Suprapubic skin (tissue), 4 donors: ENCODE measurements around the gene PPP1R9B. TPM values are rescaled to one million over a fixed set of nuclear protein-coding genes. Genes with fewer than 3 reads are reported as not detected.

Experiments
- DNase-seq, 2 donors: peaks; one replicate each; pipeline ENCODE4 v3.0.0-alpha.2; 2019; ENCODE audit warnings: low spot score in 2 of 2
- H3K27ac ChIP-seq: fragments of 200-600 bp; sonication (generic); one replicate; pipeline ENCODE4 v1.5.1; 2019
- H3K27me3 ChIP-seq: fragments of 200-600 bp; sonication (generic); one replicate; pipeline ENCODE4 v1.5.1; 2019
- H3K36me3 ChIP-seq: fragments of 200-600 bp; sonication (generic); one replicate; pipeline ENCODE4 v1.5.1; 2019
- H3K4me1 ChIP-seq: fragments of 200-600 bp; sonication (generic); one replicate; pipeline ENCODE4 v1.5.1; 2019
- H3K4me3 ChIP-seq: fragments of 200-600 bp; sonication (generic); one replicate; pipeline ENCODE4 v1.5.1; 2019; ENCODE audit warnings: mild to moderate bottlenecking
- H3K9me3 ChIP-seq: fragments of 200-600 bp; sonication (generic); one replicate; pipeline ENCODE4 v1.5.1; 2019
- CTCF ChIP-seq, 2 donors: fragments of 200-600 bp in 1 of 2; fragments of 450-650 bp in 1 of 2; sonication (generic) in 1 of 2; IDR thresholded peaks; one replicate each; pipeline ENCODE4 v1.5.1; 2016 to 2019; ENCODE audit warnings: antibody characterized with exemption in 2 of 2, mild to moderate bottlenecking in 1 of 2, moderate library complexity in 1 of 2
- EP300 ChIP-seq: sonication (generic); formaldehyde crosslinking; IDR thresholded peaks from one replicate; pipeline ENCODE4 v1.6.1; 2017; ENCODE audit warnings: antibody characterized with exemption
- POLR2A ChIP-seq, 2 donors: fragments of 450-650 bp; IDR thresholded peaks; one replicate each; pipeline ENCODE4 v1.6.1; 2017; ENCODE audit warnings: antibody characterized with exemption in 2 of 2, mild to moderate bottlenecking in 2 of 2, moderate library complexity in 2 of 2
- POLR2AphosphoS5 ChIP-seq, 3 donors: sonication (generic); formaldehyde crosslinking; IDR thresholded peaks; one replicate each; pipeline ENCODE4 v1.6.1; 2017; ENCODE audit warnings: antibody characterized with exemption in 3 of 3
- WGBS: methylation state at CpG from one replicate; pipeline ENCODE4 v1.1.5; 2018; 5-methylcytosine and 5-hydroxymethylcytosine counted together
- total RNA-seq, 4 donors: library from RNA; depleted of rRNA; stranded (reverse); fragments of >200 nt; gene quantifications; one replicate each; pipeline ENCODE4 v1.1.0, GENCODE V29; 2016

Gene PPP1R9B
- total RNA-seq, 4 donors from 2014 or later = 21.5 to 26.2 (median 23.7) TPM

- H3K4me1 ChIP-seq = peaks cover 24% of the 10 kb centered on the region
- no peak overlapping the region for H3K4me3 ChIP-seq
- no peak for DNase-seq
- TF ChIP-seq EP300 (no peak), POLR2AphosphoS5 (IDR thresholded peaks at IDR 0.05) (no peak), CTCF (IDR thresholded peaks at IDR 0.05) (no peak), POLR2A (IDR thresholded peaks at IDR 0.05) (no peak)
- no peak overlapping the region for H3K27ac ChIP-seq
- peaks cover 61% of the 10 kb centered on the region for H3K36me3 ChIP-seq
- WGBS = 95% methylated on average over 10 of the region's 10 CpGs
- no peaks in the 10 kb centered on the region for H3K27me3 ChIP-seq
- no peaks in the 10 kb centered on the region for H3K9me3 ChIP-seq
These were observed 42.6 kb downstream of the PPP1R9B start for GRCh38 chr17:50107790-50108414.

GRCh38 chr17:50106393-50107131 is 43.9 kb downstream of the PPP1R9B start:
- DNase-seq = no peak
- no peaks in the 10 kb centered on the region for H3K27me3 ChIP-seq
- H3K27ac ChIP-seq = no peak overlapping the region
- no peak overlapping the region for H3K4me3 ChIP-seq
- peaks cover 24% of the 10 kb centered on the region for H3K4me1 ChIP-seq
- H3K9me3 ChIP-seq = no peaks in the 10 kb centered on the region
- TF ChIP-seq CTCF (IDR thresholded peaks at IDR 0.05) = no peak
- 88% methylated on average over 8 of the region's 13 CpGs for WGBS
- H3K36me3 ChIP-seq = peaks cover 65% of the 10 kb centered on the region

DNA sequence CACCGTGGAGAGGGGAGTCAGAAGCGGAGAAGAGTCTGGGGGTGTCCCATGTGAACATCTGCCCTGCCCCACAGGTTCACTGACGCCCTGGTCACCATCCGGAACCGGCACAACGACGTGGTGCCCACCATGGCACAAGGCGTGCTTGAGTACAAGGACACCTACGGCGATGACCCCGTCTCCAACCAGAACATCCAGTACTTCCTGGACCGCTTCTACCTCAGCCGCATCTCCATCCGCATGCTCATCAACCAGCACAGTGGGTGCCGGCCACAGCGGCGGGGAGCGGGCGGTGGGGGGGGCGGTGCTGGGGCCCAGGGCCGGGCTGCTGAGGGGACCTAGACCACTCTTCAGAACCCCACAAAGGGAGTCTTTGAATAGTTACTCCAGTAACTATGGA is 44.7 kb downstream of the PPP1R9B start:
- WGBS = 90% methylated on average over 21 of the region's 21 CpGs
- DNase-seq = no peak

DNA sequence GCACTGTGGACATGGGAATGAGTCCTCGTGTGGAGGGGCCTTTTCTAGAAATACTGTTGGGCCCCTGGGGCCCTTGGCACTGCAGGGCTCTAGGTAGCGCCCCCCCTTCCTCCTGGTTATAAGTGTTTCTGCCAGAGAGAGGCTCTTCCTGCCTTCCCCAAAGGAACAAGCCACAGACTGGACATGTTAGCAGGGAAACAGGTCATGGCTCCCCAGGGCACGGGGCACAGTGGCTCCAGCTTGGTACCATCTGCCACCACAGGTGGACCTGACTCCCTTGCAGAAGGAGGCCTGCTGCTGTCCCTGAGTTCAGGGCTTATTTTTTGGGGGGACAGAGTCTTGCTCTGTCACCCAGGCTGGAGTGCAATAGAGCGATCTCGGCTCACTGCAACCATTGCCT is 46.5 kb downstream of the PPP1R9B start:
- Histone ChIP-seq H3K4me1 (peaks cover 38% of the 10 kb centered on the region), H3K9me3 (no peaks in the 10 kb centered on the region), H3K4me3 (no peak overlapping the region), H3K27me3 (no peaks in the 10 kb centered on the region), H3K27ac (no peak overlapping the region), H3K36me3 (peaks cover 56% of the 10 kb centered on the region)
- no CpG with 5 or more reads among the region's 5 CpGs for WGBS
- TF ChIP-seq CTCF (IDR thresholded peaks at IDR 0.05) (no peak), POLR2AphosphoS5 (IDR thresholded peaks at IDR 0.05) (no peak), POLR2A (IDR thresholded peaks at IDR 0.05) (no peak)
- no peak for DNase-seq

More for the DNA sequence above, 44.7 kb downstream of the PPP1R9B start:
- Histone ChIP-seq H3K27me3 (no peaks in the 10 kb centered on the region), H3K36me3 (peaks cover 65% of the 10 kb centered on the region), H3K9me3 (no peaks in the 10 kb centered on the region), H3K27ac (no peak overlapping the region), H3K4me3 (no peak overlapping the region), H3K4me1 (peaks cover 25% of the 10 kb centered on the region)
- TF ChIP-seq POLR2A (IDR thresholded peaks at IDR 0.05) = no peak
- TF ChIP-seq EP300 = no peak
- TF ChIP-seq CTCF (IDR thresholded peaks at IDR 0.05) = no peak
- TF ChIP-seq POLR2AphosphoS5 (IDR thresholded peaks at IDR 0.05) = no peak

GRCh38 chr17:50103252-50103651 is 47.2 kb downstream of the PPP1R9B start:
- TF ChIP-seq POLR2AphosphoS5 (IDR thresholded peaks at IDR 0.05) (no peak), POLR2A (IDR thresholded peaks at IDR 0.05) (no peak), CTCF (IDR thresholded peaks at IDR 0.05) (no peak), EP300 (no peak)
- 71% methylated on average over 2 of the region's 2 CpGs for WGBS
- Histone ChIP-seq H3K36me3 (peaks cover 56% of the 10 kb centered on the region), H3K4me3 (no peak overlapping the region), H3K9me3 (no peaks in the 10 kb centered on the region), H3K4me1 (peaks cover 38% of the 10 kb centered on the region), H3K27me3 (no peaks in the 10 kb centered on the region), H3K27ac (no peak overlapping the region)
- DNase-seq = no peak
